Measurements from ENCODE around the gene DISP3. TPM values are rescaled to one million over a fixed set of nuclear protein-coding genes. Genes with fewer than 3 reads are reported as not detected.

The DISP3 gene
- total and polyA plus RNA-seq, 9 of the 15 experiments (the other 6 are each of a cell fraction or from before 2014, with no cell fraction given), result 0.03 to 0.19 (median 0.15) TPM; not detected in 5

DNA sequence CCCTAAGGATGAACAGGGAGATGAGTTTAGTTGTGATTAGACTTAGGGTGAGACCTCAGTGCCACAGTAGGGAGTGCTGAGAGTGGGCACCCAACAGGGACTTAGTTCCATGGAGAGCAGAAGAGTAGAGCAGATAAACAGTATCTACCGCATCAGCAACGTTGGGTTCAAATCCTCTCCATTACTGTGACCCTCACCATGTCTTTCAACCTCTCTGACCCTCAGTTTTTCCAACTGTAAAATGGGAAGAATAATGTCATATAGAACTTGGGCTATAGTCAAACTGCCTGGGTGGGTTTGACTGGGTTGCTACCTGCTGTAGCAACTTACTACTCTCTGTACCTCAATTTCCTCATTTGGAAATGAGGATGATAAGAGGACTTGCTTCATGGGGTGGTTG is 6.7 kb upstream of the DISP3 start (continued):
- TF ChIP-seq, protein P1, sequence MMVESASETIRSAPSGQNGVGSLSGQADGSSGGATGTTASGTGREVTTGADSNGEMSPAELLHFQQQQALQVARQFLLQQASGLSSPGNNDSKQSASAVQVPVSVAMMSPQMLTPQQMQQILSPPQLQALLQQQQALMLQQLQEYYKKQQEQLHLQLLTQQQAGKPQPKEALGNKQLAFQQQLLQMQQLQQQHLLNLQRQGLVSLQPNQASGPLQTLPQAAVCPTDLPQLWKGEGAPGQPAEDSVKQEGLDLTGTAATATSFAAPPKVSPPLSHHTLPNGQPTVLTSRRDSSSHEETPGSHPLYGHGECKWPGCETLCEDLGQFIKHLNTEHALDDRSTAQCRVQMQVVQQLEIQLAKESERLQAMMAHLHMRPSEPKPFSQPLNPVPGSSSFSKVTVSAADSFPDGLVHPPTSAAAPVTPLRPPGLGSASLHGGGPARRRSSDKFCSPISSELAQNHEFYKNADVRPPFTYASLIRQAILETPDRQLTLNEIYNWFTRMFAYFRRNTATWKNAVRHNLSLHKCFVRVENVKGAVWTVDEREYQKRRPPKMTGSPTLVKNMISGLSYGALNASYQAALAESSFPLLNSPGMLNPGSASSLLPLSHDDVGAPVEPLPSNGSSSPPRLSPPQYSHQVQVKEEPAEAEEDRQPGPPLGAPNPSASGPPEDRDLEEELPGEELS (CRISPR knock-in tag; IDR thresholded peaks at IDR 0.05; ENCODE audit: borderline replicate concordance), result no peak
- TF ChIP-seq ZNF583 (CRISPR knock-in tag; IDR thresholded peaks at IDR 0.05), result no peak
- TF ChIP-seq RAD51 (IDR thresholded peaks at IDR 0.05; ENCODE audit: borderline replicate concordance, low read depth), result no peak
- TF ChIP-seq BACH1 (tag; IDR thresholded peaks at IDR 0.05), result no peak
- no peak for TF ChIP-seq EWSR1 (IDR thresholded peaks at IDR 0.05; ENCODE audit: borderline replicate concordance, low read depth, partially characterized antibody)
- TF ChIP-seq ADNP (tag; IDR thresholded peaks at IDR 0.05), result peak; percentile 61

DNA sequence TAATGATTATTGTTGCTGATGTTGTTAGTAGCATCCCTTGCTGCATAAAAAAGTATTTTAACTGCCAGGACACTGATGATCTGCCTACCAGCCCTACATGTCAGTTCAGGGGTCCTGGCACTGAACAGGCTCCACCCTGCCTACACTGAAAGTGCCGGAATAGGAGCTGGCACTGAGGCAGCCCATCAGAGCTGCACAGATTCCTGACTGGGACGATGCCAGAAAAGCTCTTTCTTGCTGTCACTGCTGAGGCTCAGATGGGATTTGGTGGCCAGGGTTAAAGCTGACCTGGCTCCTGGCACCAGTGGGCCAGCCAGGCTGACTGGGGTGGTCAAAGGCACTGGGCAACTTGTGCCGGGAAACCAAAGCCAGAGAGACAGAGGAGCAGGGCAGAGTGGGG is 6.2 kb upstream of the DISP3 start:
- in situ Hi-C loops (cut with MboI) (no loop called here), intact Hi-C loops (cut with micrococcal nuclease) (loop anchor here (5.0 kb wide), 1 partner anchor 170 kb away; no protein-coding TSS in a partner anchor)
- Histone ChIP-seq H3K9me3 (replicated peaks; ENCODE audit: control insufficient read depth, insufficient read depth, low read depth, low read length) (no peaks in the 10 kb centered on the region), H3K36me3 (ENCODE audit: control insufficient read depth, insufficient read depth, low read length) (no peaks in the 10 kb centered on the region), H3K27me3 (ENCODE audit: control insufficient read depth in 2 of 2, insufficient read depth in 2 of 2, low read length in 2 of 2) (no peaks in the 10 kb centered on the region; a peak in 2 of 5 replicates), H3K4me3 (no peak overlapping the region), H3K9me1 (ENCODE audit: control insufficient read depth, insufficient read depth, low read length) (no peaks in the 10 kb centered on the region), H3K4me2 (ENCODE audit: insufficient read depth, low read length) (no peak overlapping the region), H4K20me1 (replicated peaks; ENCODE audit: control insufficient read depth, insufficient read depth, low read length) (peaks cover 13% of the 10 kb centered on the region), H3K9ac (ENCODE audit: insufficient read depth in 1 of 2, low read depth in 2 of 2, low read length in 2 of 2) (no peak overlapping the region), H3K27ac (ENCODE audit: extremely low read depth, low read depth, low read length) (no peak overlapping the region), H3K4me1 (replicated peaks in 1 of 2; ENCODE audit: control insufficient read depth in 2 of 2, insufficient read depth in 2 of 2, low read length in 2 of 2) (no peaks in the 10 kb centered on the region), H2AFZ (ENCODE audit: low read depth, low read length) (no peak overlapping the region), H3K79me2 (ENCODE audit: control insufficient read depth, insufficient read depth, low read length) (no peaks in the 10 kb centered on the region)
- 1% methylated on average over 3 of the region's 3 CpGs for WGBS (ENCODE audit: insufficient coverage, low coverage, missing lambda C conversion rate)
- POLR2A ChIA-PET, result interaction anchor here (0.6 to 1.5 kb wide), 3 partner anchors 10 to 26 kb away, joined by 3 to 4 read pairs (median 3); no protein-coding TSS in a partner anchor
- FAIRE-seq (no peak), ATAC-seq (no peak), DNase-seq (ENCODE audit: extremely low read depth in 1 of 4, low spot score in 3 of 4) (no peak)
- CTCF ChIA-PET (ENCODE audit: low intra/inter-chr PET ratio), result no interaction called here
- no TSS peak for BruUV-seq (replicated peaks)
- TF ChIP-seq RBM22 (IDR thresholded peaks at IDR 0.05; ENCODE audit: low read depth, low read length, poor library complexity, severe bottlenecking), result no peak
- TF ChIP-seq ZNF695 (CRISPR knock-in tag; IDR thresholded peaks at IDR 0.05), result no peak
- no peak for TF ChIP-seq HDAC3 (IDR thresholded peaks at IDR 0.05; ENCODE audit: borderline replicate concordance, partially characterized antibody)
- no peak for TF ChIP-seq MED1 (CRISPR knock-in tag; IDR thresholded peaks at IDR 0.05; ENCODE audit: borderline replicate concordance)
- TF ChIP-seq ILF3 (IDR thresholded peaks at IDR 0.05; ENCODE audit: borderline replicate concordance), result no peak
- no peak for TF ChIP-seq SRSF9 (IDR thresholded peaks at IDR 0.05; ENCODE audit: borderline replicate concordance, low read depth, low read length)
- no peak for TF ChIP-seq SREBF1 (IDR thresholded peaks at IDR 0.05; ENCODE audit: borderline replicate concordance, low read depth, low read length)
- no peak for TF ChIP-seq ZNF764 (CRISPR knock-in tag; IDR thresholded peaks at IDR 0.05; ENCODE audit: low read depth)
- TF ChIP-seq, protein P2, sequence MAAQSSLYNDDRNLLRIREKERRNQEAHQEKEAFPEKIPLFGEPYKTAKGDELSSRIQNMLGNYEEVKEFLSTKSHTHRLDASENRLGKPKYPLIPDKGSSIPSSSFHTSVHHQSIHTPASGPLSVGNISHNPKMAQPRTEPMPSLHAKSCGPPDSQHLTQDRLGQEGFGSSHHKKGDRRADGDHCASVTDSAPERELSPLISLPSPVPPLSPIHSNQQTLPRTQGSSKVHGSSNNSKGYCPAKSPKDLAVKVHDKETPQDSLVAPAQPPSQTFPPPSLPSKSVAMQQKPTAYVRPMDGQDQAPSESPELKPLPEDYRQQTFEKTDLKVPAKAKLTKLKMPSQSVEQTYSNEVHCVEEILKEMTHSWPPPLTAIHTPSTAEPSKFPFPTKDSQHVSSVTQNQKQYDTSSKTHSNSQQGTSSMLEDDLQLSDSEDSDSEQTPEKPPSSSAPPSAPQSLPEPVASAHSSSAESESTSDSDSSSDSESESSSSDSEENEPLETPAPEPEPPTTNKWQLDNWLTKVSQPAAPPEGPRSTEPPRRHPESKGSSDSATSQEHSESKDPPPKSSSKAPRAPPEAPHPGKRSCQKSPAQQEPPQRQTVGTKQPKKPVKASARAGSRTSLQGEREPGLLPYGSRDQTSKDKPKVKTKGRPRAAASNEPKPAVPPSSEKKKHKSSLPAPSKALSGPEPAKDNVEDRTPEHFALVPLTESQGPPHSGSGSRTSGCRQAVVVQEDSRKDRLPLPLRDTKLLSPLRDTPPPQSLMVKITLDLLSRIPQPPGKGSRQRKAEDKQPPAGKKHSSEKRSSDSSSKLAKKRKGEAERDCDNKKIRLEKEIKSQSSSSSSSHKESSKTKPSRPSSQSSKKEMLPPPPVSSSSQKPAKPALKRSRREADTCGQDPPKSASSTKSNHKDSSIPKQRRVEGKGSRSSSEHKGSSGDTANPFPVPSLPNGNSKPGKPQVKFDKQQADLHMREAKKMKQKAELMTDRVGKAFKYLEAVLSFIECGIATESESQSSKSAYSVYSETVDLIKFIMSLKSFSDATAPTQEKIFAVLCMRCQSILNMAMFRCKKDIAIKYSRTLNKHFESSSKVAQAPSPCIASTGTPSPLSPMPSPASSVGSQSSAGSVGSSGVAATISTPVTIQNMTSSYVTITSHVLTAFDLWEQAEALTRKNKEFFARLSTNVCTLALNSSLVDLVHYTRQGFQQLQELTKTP (IDR thresholded peaks at IDR 0.05; ENCODE audit: low read depth in 1 of 2, partially characterized antibody in 2 of 2), result no peak
- no peak for TF ChIP-seq RFX5 (IDR thresholded peaks at IDR 0.05; ENCODE audit: low read depth, low read length)
